ENCODE measurements around the gene LILRA6. TPM values are rescaled to one million over a fixed set of nuclear protein-coding genes. Genes with fewer than 3 reads are reported as not detected.

The LILRA6 gene

GRCh38 chr19:54186934-54187381 lies 55.6 kb downstream of the LILRA6 start:
- no peak for DNase-seq
- no CpG with 5 or more reads among the region's 11 CpGs for WGBS (ENCODE audit: extremely low coverage, insufficient coverage, low lambda C conversion rate)
- H3K23ac ChIP-seq (ENCODE audit: low read length): no peak overlapping the region

More at GRCh38 chr19:54186934-54187381, 55.6 kb downstream of the LILRA6 start:
- Histone ChIP-seq H3K27ac (ENCODE audit: low read depth, low read length) (no peak overlapping the region), H4K8ac (ENCODE audit: low read depth, low read length) (no peak overlapping the region), H3K18ac (ENCODE audit: low read length) (no peak overlapping the region), H2BK120ac (ENCODE audit: low read depth, low read length) (no peak overlapping the region), H3K79me2 (ENCODE audit: control insufficient read depth, insufficient read depth, low read length) (peaks cover 15% of the 10 kb centered on the region), H3K4me2 (ENCODE audit: low read length) (no peak overlapping the region), H3K4me3 (ENCODE audit: low read length) (no peak overlapping the region), H2AK5ac (ENCODE audit: low read length) (no peak overlapping the region), H3K36me3 (ENCODE audit: control insufficient read depth, insufficient read depth, low read length) (peaks cover 4% of the 10 kb centered on the region), H3K79me1 (ENCODE audit: low read length) (peaks cover 17% of the 10 kb centered on the region), H3K4ac (ENCODE audit: low read depth, low read length) (no peak overlapping the region), H3K9ac (ENCODE audit: low read length) (peak overlapping the region; percentile 33), H2BK5ac (ENCODE audit: low read length) (no peak overlapping the region), H3K4me1 (ENCODE audit: control insufficient read depth, low read depth, low read length) (peaks cover under 1% of the 10 kb centered on the region), H4K5ac (ENCODE audit: low read length) (no peak overlapping the region), H3K27me3 (ENCODE audit: insufficient read depth, low read length, poor library complexity) (no peaks in the 10 kb centered on the region), H2BK15ac (replicated peaks; ENCODE audit: low read depth) (no peak overlapping the region), H3K56ac (ENCODE audit: low read length) (peak overlapping the region; percentile 67)

Small RNA genes lying within 50 kb of the gene (small RNA-seq; reads per million reads assigned to genes)
- not detected for gene MIR4752 (ENCODE audit: insufficient read depth)
- gene RNU6-1307P (ENCODE audit: insufficient read depth): not detected
